Nucleus accumbens (tissue), 56 donors: ENCODE measurements around the gene STX18.

Experiments
- DNase-seq, 56 donors: peaks; one replicate each; lab custom pipeline; 2025; lab: John Stamatoyannopoulos, UW

STX18 gene

DNA sequence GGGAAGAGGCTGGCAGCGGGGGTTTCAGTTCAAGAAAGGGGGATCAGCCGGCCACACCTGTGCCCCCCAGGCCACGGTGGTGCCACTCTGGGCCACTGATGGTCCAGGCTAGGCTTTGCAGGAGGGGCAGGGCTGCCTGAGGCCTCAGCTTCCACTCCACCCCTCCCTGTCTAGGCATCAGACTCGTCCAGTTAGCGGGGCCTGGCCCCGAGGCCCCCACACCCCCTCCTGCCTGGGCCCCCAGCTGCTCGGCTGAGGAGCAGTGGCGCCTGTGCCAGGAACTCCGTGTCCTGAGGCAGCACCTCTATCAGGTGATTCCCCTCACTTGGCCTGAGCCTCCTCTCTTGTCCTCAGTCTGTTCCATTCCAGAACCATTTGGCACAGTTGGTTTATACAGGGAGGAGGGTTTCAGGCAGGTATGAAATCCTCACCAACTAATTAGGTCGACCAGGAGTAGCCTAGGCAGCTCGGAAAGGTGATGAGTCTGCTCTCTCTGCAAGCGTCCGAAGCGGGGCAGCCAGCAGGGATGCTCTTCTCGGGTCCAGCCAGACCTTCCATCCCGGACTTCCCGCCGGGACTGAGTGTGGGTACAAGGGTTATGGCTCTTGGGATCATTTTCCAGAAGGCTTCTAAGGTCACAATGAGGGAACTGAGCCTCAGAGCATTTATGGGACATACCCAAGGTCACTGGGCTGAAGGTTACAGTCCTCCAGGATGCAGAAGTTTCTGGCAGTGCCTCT lies 152.8 kb downstream of the STX18 start:
- no peak for DNase-seq

DNA sequence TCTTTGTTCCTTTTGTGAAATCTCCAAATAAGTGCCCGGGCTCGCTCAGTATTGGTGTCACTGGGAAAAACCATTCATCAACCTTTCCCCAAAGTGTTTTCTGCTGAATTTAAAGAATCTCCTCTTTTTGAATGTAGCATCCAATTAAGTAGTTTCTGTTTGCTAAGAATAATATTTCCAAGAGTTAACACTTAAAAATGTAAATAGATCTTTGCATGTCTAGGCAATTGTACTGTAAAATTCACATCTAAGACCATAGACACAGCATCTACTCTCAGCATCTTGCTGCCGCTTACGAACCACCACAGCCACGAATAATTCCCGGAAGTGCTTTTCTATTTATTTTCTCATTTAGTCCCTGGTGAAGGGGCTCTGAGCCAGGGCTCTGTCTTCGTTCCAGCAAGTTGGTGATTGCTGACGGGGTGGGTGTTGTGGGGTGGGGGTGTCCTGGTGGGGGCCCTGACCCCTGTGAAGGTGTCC lies 153.5 kb downstream of the STX18 start:
- no peak for DNase-seq

DNA sequence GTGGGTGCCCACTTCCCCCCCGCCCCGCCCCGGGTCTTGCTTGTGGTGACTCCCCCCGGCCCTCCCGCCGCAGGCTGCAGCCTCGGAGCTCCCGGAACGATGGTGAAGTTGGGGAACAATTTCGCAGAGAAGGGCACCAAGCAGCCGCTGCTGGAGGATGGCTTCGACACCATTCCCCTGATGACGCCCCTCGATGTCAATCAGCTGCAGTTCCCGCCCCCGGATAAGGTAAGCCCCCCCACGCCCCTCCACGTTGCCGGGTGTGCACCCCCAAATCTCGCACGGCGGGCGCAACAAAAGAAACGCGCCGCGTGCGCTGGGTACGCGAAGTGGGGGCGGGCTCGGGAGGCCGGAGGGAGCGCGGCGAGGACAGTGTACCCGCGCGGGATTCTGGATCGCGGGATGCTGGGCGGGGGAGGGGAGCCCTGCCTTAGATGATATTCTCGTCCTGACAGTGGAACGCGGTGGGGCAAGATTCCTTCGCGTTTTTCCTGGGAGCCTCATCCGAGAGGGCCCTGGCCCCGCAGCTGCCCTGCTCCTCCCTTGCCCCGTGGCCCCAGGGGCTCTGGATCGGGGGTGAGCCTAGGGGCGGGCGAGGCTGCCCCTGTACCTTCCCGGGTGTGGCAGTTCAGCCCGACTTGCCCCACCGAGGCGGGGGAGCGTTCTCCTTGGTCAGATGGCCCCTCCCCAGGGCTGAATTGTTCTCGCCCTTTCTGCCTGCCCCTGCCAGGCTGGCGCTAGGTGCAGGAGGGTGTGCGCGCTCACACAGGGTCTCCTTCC lies 154.1 kb downstream of the STX18 start:
- DNase-seq, result peak in 21 of 56 donors; percentile 5 to 62 (median 28)

DNA sequence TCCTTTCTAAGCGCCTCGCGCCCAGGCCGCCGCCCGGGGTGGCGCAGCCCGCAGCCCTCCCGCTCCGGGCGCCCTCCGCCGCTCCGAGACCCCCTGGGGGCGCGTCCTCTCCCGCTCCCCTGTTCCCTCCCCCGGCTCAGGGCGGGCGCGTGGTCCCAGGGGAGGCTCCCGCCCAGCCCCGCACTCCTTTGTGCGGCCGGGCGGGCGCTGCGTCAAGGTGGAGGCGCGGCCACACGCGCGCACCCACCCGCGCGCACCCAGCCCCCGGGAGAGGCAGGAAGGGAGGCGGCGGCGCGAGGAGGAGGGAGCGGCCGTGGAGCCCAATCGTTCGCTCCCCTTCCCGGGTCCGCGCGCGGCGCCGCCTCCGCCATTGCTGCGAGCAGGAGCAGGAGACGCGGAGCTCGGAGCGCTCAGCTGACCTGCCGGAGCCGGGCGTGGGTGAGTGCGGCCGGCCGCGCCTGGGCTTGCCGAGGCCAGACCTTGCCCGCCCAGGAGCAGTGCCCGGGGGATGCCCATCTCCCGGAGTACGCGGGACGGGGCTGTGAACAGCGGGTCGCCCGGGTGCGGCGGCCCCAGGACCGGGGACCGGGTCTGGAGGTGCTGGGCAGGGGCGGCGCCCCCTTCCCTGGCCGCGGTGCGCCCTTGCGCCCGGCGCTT lies 155.0 kb downstream of the STX18 start, which contains the start of gene NSG1:
Gene NSG1 (plus strand): TSS at position 367 of the 657 bp plus-strand sequence. CDS start 528 bp downstream, outside the sequence.
- peak in 29 of 56 donors; percentile 12 to 82 (median 41) for DNase-seq

DNA sequence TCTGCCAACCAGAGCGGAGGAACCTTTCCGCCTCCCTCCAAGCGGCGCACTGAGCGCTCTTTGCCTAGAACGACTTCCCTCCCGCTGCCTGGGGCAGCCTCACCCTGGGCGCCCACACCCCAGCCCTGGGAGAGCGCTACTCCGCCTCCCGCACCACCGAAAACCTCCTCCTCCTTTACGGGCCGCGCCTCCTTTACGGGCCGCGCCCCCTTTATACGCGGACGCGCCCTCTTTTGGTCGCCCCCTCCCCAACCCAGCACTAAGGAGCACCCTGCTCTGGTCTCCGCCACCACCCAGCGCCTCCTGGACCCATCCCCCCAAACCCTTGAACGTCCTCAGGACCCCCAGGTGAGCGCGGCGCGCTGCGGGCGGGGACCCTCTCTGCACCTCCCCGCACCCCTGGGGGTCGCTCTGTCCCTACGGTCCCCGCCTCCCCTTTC lies 155.5 kb downstream of the STX18 start:
- peak in 29 of 56 donors; percentile 12 to 84 (median 39) for DNase-seq

DNA sequence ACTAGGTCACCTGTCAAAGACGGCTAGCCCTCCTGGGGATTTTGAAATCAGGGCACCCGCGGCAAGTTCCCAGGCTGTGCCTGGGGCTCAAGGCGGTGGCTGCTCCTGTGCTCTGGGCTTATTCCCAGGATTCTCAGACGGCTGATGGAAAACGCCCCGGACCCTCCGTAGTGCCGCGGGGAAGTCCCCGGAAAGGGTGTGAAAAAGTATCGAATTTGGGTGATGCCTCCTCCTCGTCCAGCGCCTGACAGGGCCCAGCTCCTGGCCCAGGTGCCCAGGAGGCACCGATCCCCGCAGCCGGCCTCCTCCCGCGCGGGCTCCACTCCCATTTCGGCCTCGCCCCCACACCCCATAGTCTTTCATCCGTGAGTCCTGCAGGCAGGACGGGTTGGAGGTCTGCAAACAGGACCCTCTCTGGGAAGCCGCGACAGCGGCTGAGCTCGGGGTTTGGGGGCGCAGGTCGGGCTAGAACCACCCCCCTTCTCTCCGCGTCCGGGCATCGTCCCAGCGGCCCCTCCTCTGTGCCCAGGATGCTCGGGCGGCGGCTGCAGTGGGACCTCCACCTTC lies 156.0 kb downstream of the STX18 start:
- DNase-seq, result no peak

DNA sequence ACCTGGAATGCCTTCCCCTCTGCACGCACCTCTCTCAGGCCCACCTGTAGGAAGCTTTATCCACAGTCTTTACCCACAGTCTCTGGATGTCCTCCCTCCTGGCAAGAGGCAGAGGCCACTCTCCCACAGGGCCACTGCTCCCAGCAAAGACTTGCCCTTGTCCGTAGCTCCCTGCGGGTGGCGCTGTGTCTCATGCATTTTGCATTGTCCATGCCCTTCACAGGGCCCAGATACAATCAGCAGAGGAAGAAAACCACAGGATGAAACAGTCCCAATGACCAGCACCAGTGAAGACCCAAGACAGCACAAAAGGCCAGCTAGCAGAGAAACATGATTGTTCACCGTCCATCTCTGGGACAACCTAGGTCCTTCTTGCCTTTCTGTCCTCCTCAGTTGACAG lies 157.0 kb downstream of the STX18 start:
- DNase-seq, result no peak

DNA sequence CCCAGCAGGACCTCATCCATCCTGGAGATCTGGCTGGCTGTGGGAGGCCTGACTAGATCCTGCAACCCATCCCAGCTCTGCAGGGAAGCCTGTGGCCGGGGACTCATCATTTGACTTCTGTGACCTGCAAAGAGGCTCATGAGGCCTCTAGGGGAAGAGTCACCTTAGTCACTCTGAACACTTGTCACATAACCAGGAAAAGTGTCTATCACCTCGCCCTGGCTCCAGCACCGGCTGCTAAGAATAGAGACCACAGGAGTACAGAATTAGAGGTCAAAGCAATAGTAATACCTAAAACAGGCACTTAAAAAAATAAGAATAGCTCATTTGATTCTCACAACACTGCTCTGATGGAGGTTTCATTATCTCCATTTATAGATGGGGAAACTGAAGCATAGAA lies 158.8 kb downstream of the STX18 start:
- DNase-seq, result no peak

DNA sequence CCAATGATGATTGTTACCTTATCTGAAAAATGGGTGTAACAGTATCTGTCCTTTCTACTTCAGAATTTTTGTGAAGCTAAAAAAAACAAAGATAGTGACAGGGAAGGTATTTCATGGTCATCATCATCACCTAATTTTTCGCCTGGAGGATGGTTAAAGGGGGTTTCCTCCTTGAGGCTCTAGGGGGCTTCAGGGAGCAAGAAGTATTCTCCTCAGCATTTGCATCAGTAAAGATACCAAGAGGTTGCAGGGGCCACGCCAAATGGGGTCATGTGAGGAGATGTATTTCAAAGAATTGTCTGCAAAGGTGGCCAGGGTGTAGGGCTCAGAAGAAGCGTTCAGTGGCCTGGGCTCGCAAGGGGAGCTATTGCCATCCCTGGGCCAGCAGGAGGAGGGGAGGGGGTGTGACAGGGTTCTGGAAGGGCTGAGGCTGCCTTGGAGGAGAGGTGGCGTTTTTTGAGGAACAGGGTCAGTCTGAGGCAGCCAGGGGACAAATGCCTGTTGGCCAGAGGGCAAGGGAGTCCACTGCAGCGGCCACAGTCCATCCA lies 162.2 kb downstream of the STX18 start:
- DNase-seq, result no peak

DNA sequence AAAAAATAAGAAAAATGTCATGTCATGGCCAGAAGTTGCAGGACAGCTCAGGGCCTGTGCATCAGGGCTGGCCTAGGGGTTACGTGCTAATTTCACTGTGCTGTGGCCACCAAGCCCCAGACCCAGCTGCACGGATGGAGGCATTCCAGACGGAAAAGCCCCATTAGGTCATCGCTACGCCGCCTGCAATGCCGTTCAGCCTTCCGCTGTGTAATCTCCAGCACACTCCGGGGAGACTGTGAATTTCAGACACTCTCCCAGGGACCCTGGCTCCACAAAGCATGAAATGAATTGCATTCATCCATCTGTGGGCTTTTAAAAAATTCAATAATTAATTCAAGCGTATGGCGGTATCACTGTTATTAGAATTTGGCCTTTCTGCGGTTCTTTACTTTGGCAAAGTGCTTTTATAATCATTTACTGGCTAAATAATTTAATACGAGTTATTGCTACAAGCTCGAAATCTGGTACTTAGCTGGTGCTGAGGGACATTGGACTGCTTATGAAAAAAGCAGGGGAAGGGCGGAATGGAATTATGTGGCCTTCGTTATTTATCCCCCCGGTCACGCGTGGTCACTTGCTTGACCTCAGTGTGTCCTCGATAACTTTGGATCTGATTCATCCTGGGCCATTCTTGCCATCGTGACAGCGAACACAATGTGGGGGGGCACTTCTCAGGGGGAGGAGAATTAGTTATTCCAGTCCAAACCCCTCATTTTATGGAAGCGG lies 164.0 kb downstream of the STX18 start:
- DNase-seq, result no peak

DNA sequence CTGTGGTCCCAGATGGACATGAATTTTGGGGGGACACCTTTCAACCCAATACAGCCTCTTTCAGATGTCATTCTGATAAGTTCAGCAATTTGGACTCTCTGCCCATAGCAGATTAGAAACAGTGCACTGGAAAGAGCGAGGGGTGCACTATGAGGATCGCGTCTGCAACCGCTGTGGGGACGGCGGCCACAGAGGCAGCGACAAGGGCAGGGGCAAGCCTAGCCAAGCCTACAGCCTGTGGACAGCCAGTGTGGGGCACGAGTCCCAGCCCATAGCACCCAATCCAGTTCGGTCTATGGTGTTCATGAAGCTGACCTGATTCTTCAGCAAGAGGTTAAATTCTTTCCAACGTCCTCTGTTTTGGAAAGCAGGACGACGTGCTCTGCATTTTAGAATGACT lies 164.7 kb downstream of the STX18 start:
- DNase-seq, result no peak

DNA sequence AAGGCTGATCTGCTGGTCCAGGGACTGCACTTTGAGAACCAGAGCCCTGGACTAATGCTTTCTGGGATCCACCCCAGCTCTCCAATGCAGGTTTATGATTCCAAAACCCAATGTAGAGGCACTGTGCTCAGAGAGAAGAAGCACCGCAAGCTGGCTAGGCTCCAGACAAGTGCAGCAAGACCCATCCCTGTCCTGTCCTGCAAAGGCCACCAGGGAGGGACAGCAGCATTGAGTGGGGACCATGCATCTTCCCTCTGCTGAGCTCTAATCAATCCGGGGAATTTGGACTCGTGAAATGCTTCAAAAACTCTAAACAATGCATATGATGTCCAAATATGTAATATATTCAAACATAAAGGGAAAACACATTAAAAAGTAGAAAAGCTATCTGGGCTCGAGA lies 165.8 kb downstream of the STX18 start:
- DNase-seq, result no peak

DNA sequence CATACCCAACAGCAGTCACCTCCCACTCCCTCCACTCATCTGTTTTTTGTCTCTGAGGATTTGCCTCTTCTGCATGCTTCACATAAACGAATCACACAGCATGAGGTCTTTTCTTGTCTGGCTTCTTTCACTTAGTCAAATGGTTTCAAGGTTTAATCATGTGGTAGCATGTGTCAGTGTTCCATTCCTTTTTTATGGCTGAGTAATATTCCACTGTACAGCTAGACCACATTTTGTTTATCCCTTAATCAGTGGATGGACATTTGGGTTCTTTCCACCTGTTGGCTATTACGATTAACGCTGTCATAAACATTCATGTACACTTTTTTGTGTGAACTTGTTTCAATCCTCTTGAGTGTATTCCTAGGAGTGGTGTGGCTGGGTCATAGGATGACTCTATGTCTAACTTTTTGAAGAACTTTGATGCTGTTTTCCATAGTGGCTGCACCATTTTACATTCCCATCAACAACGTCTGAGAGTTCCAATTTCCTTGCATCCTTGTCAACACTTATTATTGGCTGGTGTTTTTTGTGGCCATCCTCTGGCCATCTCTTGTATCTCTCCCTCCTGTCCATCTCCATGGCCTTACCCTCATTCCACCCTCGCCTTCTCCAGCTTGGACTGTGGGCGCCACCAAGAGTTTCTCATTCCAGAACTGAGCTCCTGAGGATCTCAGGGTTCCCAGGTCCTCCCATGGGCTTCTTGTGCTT lies 167.3 kb downstream of the STX18 start:
- DNase-seq, result no peak
